IMR-90 (cell line): Measurements from ENCODE around the gene GNG7.

Experiments used
- CTCF ChIP-seq: conservative IDR thresholded peaks from 2 replicates; pipeline ENCODE4 v1.5.1; 2012; ENCODE audit warnings: mild to moderate bottlenecking, low read depth, low read length, improper control_type of control experiment
- ELK1 ChIP-seq: fragments of 150-350 bp; IDR thresholded peaks from 2 replicates; pipeline ENCODE4 v1.6.1; 2016; ENCODE audit warnings: low read depth, mild to moderate bottlenecking, low read length, moderate library complexity, borderline replicate concordance
- MAFK ChIP-seq: IDR thresholded peaks from 2 replicates; pipeline ENCODE4 v1.6.1; 2012; ENCODE audit warnings: low read depth, low read length, improper control_type of control experiment
- NFE2L2 ChIP-seq: fragments of 150-350 bp; IDR thresholded peaks from 2 replicates; pipeline ENCODE4 v1.6.1; 2016; ENCODE audit warnings: low read depth, mild to moderate bottlenecking, low read length
- POLR2A ChIP-seq: IDR thresholded peaks from 2 replicates; pipeline ENCODE4 v1.6.1; 2012; ENCODE audit warnings: mild to moderate bottlenecking, low read depth, low read length
- RAD21 ChIP-seq: IDR thresholded peaks from 2 replicates; pipeline ENCODE4 v1.6.1; 2012; ENCODE audit warnings: low read length, improper control_type of control experiment
- RFX5 ChIP-seq: IDR thresholded peaks from 2 replicates; pipeline ENCODE4 v1.8.0; 2012; ENCODE audit warnings: low read depth, mild to moderate bottlenecking, low read length, moderate library complexity
- SMC3 ChIP-seq: fragments of 150-350 bp; IDR thresholded peaks from 2 replicates; pipeline ENCODE4 v1.6.1; 2016; ENCODE audit warnings: low read depth, mild to moderate bottlenecking, antibody characterized with exemption, low read length, moderate library complexity

- TF ChIP-seq CTCF: no peak
- TF ChIP-seq SMC3: no peak
- no peak for TF ChIP-seq POLR2A
- TF ChIP-seq RAD21: no peak
- no peak for TF ChIP-seq NFE2L2
- no peak for TF ChIP-seq RFX5
- no peak for TF ChIP-seq MAFK
- no peak for TF ChIP-seq ELK1
These were observed 124.7 kb downstream of the GNG7 start for GRCh38 chr19:2577722-2578335.
